ENCODE measurements around the gene SCN9A. TPM values are rescaled to one million over a fixed set of nuclear protein-coding genes. Genes with fewer than 3 reads are reported as not detected.

Gene SCN9A
- total RNA-seq, 4 donors from 2014 or later = 1.1 to 8.8 (median 5.2) TPM

- TF ChIP-seq POLR2AphosphoS5 (IDR thresholded peaks at IDR 0.05) = no peak
- no peak for TF ChIP-seq CTCF (IDR thresholded peaks at IDR 0.05)
- no peak for TF ChIP-seq EP300 (IDR thresholded peaks at IDR 0.05)
- TF ChIP-seq POLR2A (IDR thresholded peaks at IDR 0.05) = no peak
- no peak for DNase-seq (ENCODE audit: low spot score in 2 of 2)
- 54% methylated on average over 3 of the region's 3 CpGs for WGBS
- no peaks in the 10 kb centered on the region for H3K9me3 ChIP-seq
- no peaks in the 10 kb centered on the region for H3K4me1 ChIP-seq
- no peak overlapping the region for H3K4me3 ChIP-seq
- H3K27ac ChIP-seq = no peak overlapping the region
- H3K36me3 ChIP-seq = no peaks in the 10 kb centered on the region
- H3K27me3 ChIP-seq = no peaks in the 10 kb centered on the region
These were observed 40.5 kb downstream of the SCN9A start for GRCh38 chr2:166335284-166335683.

- H3K36me3 ChIP-seq = no peaks in the 10 kb centered on the region
- H3K27me3 ChIP-seq = no peaks in the 10 kb centered on the region
- TF ChIP-seq EP300 (IDR thresholded peaks at IDR 0.05) (no peak), POLR2A (IDR thresholded peaks at IDR 0.05) (no peak), CTCF (IDR thresholded peaks at IDR 0.05) (no peak), POLR2AphosphoS5 (IDR thresholded peaks at IDR 0.05) (no peak)
- DNase-seq (ENCODE audit: low spot score in 2 of 2) = no peak
- H3K27ac ChIP-seq = no peak overlapping the region
- H3K4me3 ChIP-seq = no peak overlapping the region
- no peaks in the 10 kb centered on the region for H3K9me3 ChIP-seq
- H3K4me1 ChIP-seq = no peaks in the 10 kb centered on the region
These were observed 40.9 kb downstream of the SCN9A start for GRCh38 chr2:166334805-166335204.

GRCh38 chr2:166333801-166334200 is 41.9 kb downstream of the SCN9A start:
- Histone ChIP-seq H3K36me3 (no peaks in the 10 kb centered on the region), H3K27ac (no peak overlapping the region), H3K4me3 (no peak overlapping the region), H3K27me3 (no peaks in the 10 kb centered on the region), H3K4me1 (no peaks in the 10 kb centered on the region), H3K9me3 (no peaks in the 10 kb centered on the region)
- DNase-seq (ENCODE audit: low spot score in 2 of 2) = no peak
- TF ChIP-seq POLR2AphosphoS5 (IDR thresholded peaks at IDR 0.05) = no peak
- TF ChIP-seq POLR2A (IDR thresholded peaks at IDR 0.05) = no peak
- no peak for TF ChIP-seq EP300 (IDR thresholded peaks at IDR 0.05)
- no peak for TF ChIP-seq CTCF (IDR thresholded peaks at IDR 0.05)
- 82% methylated on average over 2 of the region's 2 CpGs for WGBS

- H3K27me3 ChIP-seq = no peaks in the 10 kb centered on the region
- H3K27ac ChIP-seq = no peak overlapping the region
- H3K4me1 ChIP-seq = no peaks in the 10 kb centered on the region
- H3K4me3 ChIP-seq = no peak overlapping the region
- no peaks in the 10 kb centered on the region for H3K9me3 ChIP-seq
- TF ChIP-seq POLR2AphosphoS5 (IDR thresholded peaks at IDR 0.05) = no peak
- TF ChIP-seq POLR2A (IDR thresholded peaks at IDR 0.05) = no peak
- TF ChIP-seq EP300 (IDR thresholded peaks at IDR 0.05) = no peak
- TF ChIP-seq CTCF (IDR thresholded peaks at IDR 0.05) = no peak
- no peaks in the 10 kb centered on the region for H3K36me3 ChIP-seq
- no peak for DNase-seq (ENCODE audit: low spot score in 2 of 2)
These were observed 43.6 kb downstream of the SCN9A start for GRCh38 chr2:166332106-166332505.

- TF ChIP-seq CTCF (IDR thresholded peaks at IDR 0.05) = no peak
- no peak for TF ChIP-seq EP300 (IDR thresholded peaks at IDR 0.05)
- no peak for TF ChIP-seq POLR2AphosphoS5 (IDR thresholded peaks at IDR 0.05)
- no peak for DNase-seq (ENCODE audit: low spot score in 2 of 2)
- WGBS = 98% methylated on average over 1 of the region's 1 CpG
- Histone ChIP-seq H3K9me3 (no peaks in the 10 kb centered on the region), H3K4me3 (no peak overlapping the region), H3K36me3 (no peaks in the 10 kb centered on the region), H3K27ac (no peak overlapping the region), H3K27me3 (no peaks in the 10 kb centered on the region), H3K4me1 (no peaks in the 10 kb centered on the region)
These were observed 44.3 kb downstream of the SCN9A start for GRCh38 chr2:166331468-166331867.
